ENCODE data around the gene GMPS. TPM values are rescaled to one million over a fixed set of nuclear protein-coding genes. Genes with fewer than 3 reads are reported as not detected.

GMPS gene
- total and polyA plus RNA-seq, 10 of the 15 experiments (the other 5 are each of a cell fraction or from before 2014, with no cell fraction given) = 33.2 to 143 (median 79.0) TPM

DNA sequence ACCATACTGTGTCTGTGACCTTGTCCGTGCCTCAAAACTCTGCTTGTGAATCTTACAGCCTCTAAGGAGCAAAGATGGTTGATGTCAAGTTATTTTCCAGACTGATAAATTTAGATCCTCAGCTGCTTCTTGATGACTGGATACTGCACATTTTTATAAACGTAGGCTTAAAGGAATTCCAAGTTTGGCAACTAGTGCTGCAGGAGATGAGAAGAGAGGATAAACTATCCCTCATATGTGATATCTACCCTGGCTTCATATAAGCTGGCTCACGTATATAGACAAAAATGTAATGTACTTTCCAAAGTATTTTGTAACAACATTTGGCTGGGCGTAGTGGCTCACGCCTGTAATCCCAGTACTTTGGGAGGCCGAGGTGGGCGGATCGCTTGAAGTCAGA is 89.6 kb downstream of the GMPS start:
- ATAC-seq (no peak), DNase-seq (ENCODE audit: low read depth, low spot score) (no peak), FAIRE-seq (no peak)
- no peaks in the 10 kb centered on the region for H3K36me3 ChIP-seq (ENCODE audit: control insufficient read depth in 2 of 2, insufficient read depth in 2 of 2, low read length in 1 of 2)
- H3K4me2 ChIP-seq (ENCODE audit: control insufficient read depth, insufficient read depth) = no peak overlapping the region
- no peaks in the 10 kb centered on the region for H4K20me1 ChIP-seq (ENCODE audit: control insufficient read depth, insufficient read depth)
- no peaks in the 10 kb centered on the region for H3K4me1 ChIP-seq (ENCODE audit: control insufficient read depth, insufficient read depth, low read length)
- TF ChIP-seq, protein P1, sequence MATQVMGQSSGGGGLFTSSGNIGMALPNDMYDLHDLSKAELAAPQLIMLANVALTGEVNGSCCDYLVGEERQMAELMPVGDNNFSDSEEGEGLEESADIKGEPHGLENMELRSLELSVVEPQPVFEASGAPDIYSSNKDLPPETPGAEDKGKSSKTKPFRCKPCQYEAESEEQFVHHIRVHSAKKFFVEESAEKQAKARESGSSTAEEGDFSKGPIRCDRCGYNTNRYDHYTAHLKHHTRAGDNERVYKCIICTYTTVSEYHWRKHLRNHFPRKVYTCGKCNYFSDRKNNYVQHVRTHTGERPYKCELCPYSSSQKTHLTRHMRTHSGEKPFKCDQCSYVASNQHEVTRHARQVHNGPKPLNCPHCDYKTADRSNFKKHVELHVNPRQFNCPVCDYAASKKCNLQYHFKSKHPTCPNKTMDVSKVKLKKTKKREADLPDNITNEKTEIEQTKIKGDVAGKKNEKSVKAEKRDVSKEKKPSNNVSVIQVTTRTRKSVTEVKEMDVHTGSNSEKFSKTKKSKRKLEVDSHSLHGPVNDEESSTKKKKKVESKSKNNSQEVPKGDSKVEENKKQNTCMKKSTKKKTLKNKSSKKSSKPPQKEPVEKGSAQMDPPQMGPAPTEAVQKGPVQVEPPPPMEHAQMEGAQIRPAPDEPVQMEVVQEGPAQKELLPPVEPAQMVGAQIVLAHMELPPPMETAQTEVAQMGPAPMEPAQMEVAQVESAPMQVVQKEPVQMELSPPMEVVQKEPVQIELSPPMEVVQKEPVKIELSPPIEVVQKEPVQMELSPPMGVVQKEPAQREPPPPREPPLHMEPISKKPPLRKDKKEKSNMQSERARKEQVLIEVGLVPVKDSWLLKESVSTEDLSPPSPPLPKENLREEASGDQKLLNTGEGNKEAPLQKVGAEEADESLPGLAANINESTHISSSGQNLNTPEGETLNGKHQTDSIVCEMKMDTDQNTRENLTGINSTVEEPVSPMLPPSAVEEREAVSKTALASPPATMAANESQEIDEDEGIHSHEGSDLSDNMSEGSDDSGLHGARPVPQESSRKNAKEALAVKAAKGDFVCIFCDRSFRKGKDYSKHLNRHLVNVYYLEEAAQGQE (IDR thresholded peaks at IDR 0.05; ENCODE audit: low read depth, low read length) = no peak
- no peak for TF ChIP-seq ETV6 (conservative IDR thresholded peaks at IDR 0.05 in 1 of 2, IDR thresholded peaks at IDR 0.05 in 1 of 2; ENCODE audit: borderline replicate concordance in 1 of 2, low read depth in 1 of 2)
- TF ChIP-seq SREBF2 (IDR thresholded peaks at IDR 0.05; ENCODE audit: low read length) = no peak
- TF ChIP-seq JUND (IDR thresholded peaks at IDR 0.05; ENCODE audit: low read depth, low read length) = no peak
- no peak for TF ChIP-seq KDM1A (IDR thresholded peaks at IDR 0.05; ENCODE audit: borderline replicate concordance)
- no peak for TF ChIP-seq TCF7 (IDR thresholded peaks at IDR 0.05; ENCODE audit: borderline replicate concordance)
- no peak for TF ChIP-seq STAT3 (IDR thresholded peaks at IDR 0.05; ENCODE audit: low read depth, low read length)
- no peak for TF ChIP-seq CHD2 (IDR thresholded peaks at IDR 0.05; ENCODE audit: borderline replicate concordance, low read depth, low read length)
- no peak for TF ChIP-seq BACH1 (IDR thresholded peaks at IDR 0.05; ENCODE audit: borderline replicate concordance)
- no peak for TF ChIP-seq ZNF274 (IDR thresholded peaks at IDR 0.05; ENCODE audit: insufficient read depth, insufficient read length)
- no peak for TF ChIP-seq HDGF (IDR thresholded peaks at IDR 0.05)
- no peak for TF ChIP-seq SKIL (IDR thresholded peaks at IDR 0.05; ENCODE audit: low read depth, poor library complexity, severe bottlenecking)
- TF ChIP-seq BRCA1 (IDR thresholded peaks at IDR 0.05; ENCODE audit: low read depth, low read length) = no peak
- TF ChIP-seq BMI1 (IDR thresholded peaks at IDR 0.05; ENCODE audit: borderline replicate concordance) = no peak
- TF ChIP-seq BHLHE40 (IDR thresholded peaks at IDR 0.05; ENCODE audit: borderline replicate concordance in 1 of 2, low read depth in 2 of 2, low read length in 1 of 2) = no peak
- no peak for TF ChIP-seq HCFC1 (IDR thresholded peaks at IDR 0.05; ENCODE audit: low read length)
- no peak for TF ChIP-seq POLR2A (IDR thresholded peaks at IDR 0.05; ENCODE audit: low read depth, low read length)
- no peak for TF ChIP-seq CREB1 (IDR thresholded peaks at IDR 0.05; ENCODE audit: low read depth)
- no peak for TF ChIP-seq TCF3 (IDR thresholded peaks at IDR 0.05; ENCODE audit: borderline replicate concordance, insufficient read depth, low read depth, low read length)
- no peak for TF ChIP-seq JUNB (IDR thresholded peaks at IDR 0.05)
- intact Hi-C loops (cut with micrococcal nuclease; ENCODE audit: unreplicated experiment) (no loop called here), in situ Hi-C loops (cut with MboI) (no loop called here)
- H3K4me3 ChIP-seq = no peak overlapping the region
- ChIA-PET SMC1A (ENCODE audit: uncharacterized antibody, unreplicated experiment) (interaction anchor here (1.9 kb wide), 1 partner anchor 17 kb away, joined by 4 read pairs; no protein-coding TSS in a partner anchor), POLR2A (interaction anchor here (1.4 kb wide), 1 partner anchor 8 kb away, joined by 3 read pairs; no protein-coding TSS in a partner anchor), RAD21 (ENCODE audit: unreplicated experiment) (no interaction called here), CTCF (interaction anchor here (1.3 kb wide), 1 partner anchor 24 kb away, joined by 3 read pairs; no protein-coding TSS in a partner anchor)
- no peaks in the 10 kb centered on the region for H3K79me2 ChIP-seq (ENCODE audit: control insufficient read depth, insufficient read depth, low read length)
- BruUV-seq (replicated peaks) = no TSS peak
- no peak overlapping the region for H3K9ac ChIP-seq (ENCODE audit: control insufficient read depth, insufficient read depth, low read length)
- no peak overlapping the region for H2AFZ ChIP-seq (ENCODE audit: control insufficient read depth, low read depth, low read length)
- H3K27ac ChIP-seq (ENCODE audit: control insufficient read depth, insufficient read depth) = no peak overlapping the region
- 97% methylated on average over 8 of the region's 8 CpGs for WGBS (ENCODE audit: insufficient coverage, insufficient replicate concordance, low lambda C conversion rate, missing lambda C conversion rate)
- no peaks in the 10 kb centered on the region for H3K27me3 ChIP-seq (replicated peaks in 1 of 2; ENCODE audit: control insufficient read depth in 2 of 2, insufficient read depth in 2 of 2, low read length in 1 of 2)
- H3K9me3 ChIP-seq (replicated peaks; ENCODE audit: control insufficient read depth, insufficient read depth, low read length) = no peaks in the 10 kb centered on the region

Measured in GM12878 (cell line).